Amniotic epithelial cell (primary cell): ENCODE data around the gene IQCB1.
"Not testable (repeated sequence)": the region's sequence is repeated elsewhere in the genome, so short reads cannot be mapped to it uniquely, and the experiment has no call there.

Experiments used
- DNase-seq: peaks from one replicate; pipeline ENCODE4 v3.0.0-alpha.2; 2010; ENCODE audit warnings: low read depth

Gene IQCB1

GRCh38 chr3:121803771-121804320 is 31.0 kb downstream of the IQCB1 start:
- no peak for DNase-seq

GRCh38 chr3:121800906-121801305 is 34.0 kb downstream of the IQCB1 start:
- no peak for DNase-seq

GRCh38 chr3:121796970-121797369 is 37.9 kb downstream of the IQCB1 start:
- no peak for DNase-seq

GRCh38 chr3:121794264-121794983 is 40.4 kb downstream of the IQCB1 start:
- DNase-seq, result no peak

GRCh38 chr3:121793078-121793477 is 41.8 kb downstream of the IQCB1 start:
- DNase-seq, result no peak

GRCh38 chr3:121786485-121786884 is 48.4 kb downstream of the IQCB1 start:
- DNase-seq, result peak; percentile 27

GRCh38 chr3:121782784-121783183 is 52.1 kb downstream of the IQCB1 start:
- not testable (repeated sequence) for DNase-seq

- DNase-seq, result no peak
These were observed 53.2 kb downstream of the IQCB1 start for GRCh38 chr3:121781611-121782010.

GRCh38 chr3:121775095-121775494 is 59.8 kb downstream of the IQCB1 start:
- not testable (repeated sequence) for DNase-seq

GRCh38 chr3:121769246-121769645 is 65.6 kb downstream of the IQCB1 start:
- DNase-seq, result no peak

GRCh38 chr3:121768452-121768851 is 66.4 kb downstream of the IQCB1 start:
- no peak for DNase-seq

GRCh38 chr3:121759541-121760202 is 75.2 kb downstream of the IQCB1 start:
- DNase-seq, result no peak

- DNase-seq, result peak; percentile 51
These were observed 76.0 kb downstream of the IQCB1 start for GRCh38 chr3:121758727-121759450.

- DNase-seq, result no peak
These were observed 76.9 kb downstream of the IQCB1 start for GRCh38 chr3:121757812-121758545.

GRCh38 chr3:121757087-121757811 is 77.6 kb downstream of the IQCB1 start:
- peak; percentile 59 for DNase-seq

- DNase-seq, result no peak
These were observed 82.1 kb downstream of the IQCB1 start for GRCh38 chr3:121752772-121753171.

- DNase-seq, result no peak
These were observed 82.6 kb downstream of the IQCB1 start for GRCh38 chr3:121752261-121752660.

GRCh38 chr3:121750087-121750415 is 84.8 kb downstream of the IQCB1 start:
- no peak for DNase-seq

GRCh38 chr3:121749276-121750086 is 85.4 kb downstream of the IQCB1 start, which contains the start of gene GOLGB1:
Gene GOLGB1 (minus strand): TSS chr3:121749741. CDS start chr3:121730971, 18,770 bp downstream.
- DNase-seq, result peak; percentile 100

- DNase-seq, result no peak
These were observed 86.1 kb downstream of the IQCB1 start for GRCh38 chr3:121748680-121749275.
